SK-N-SH (cell line): ENCODE results near the gene CCDC27.

Experiments used
- CTCF ChIP-seq: fragments of 200-600 bp; sonication (generic); IDR thresholded peaks from 2 replicates; pipeline ENCODE4 v1.6.1; 2017; ENCODE audit warnings: antibody characterized with exemption, mild to moderate bottlenecking, moderate library complexity
- EP300 ChIP-seq, 2 experiments: IDR thresholded peaks; 2 replicates each; pipeline versions ENCODE4 v1.4.0 to v1.6.1; 2012; ENCODE audit warnings: borderline replicate concordance in 1 of 2, low read depth in 1 of 2, low read length in 1 of 2
- EZH2phosphoT487 ChIP-seq: fragments of 200-600 bp; sonication (generic); IDR thresholded peaks from 2 replicates; pipeline ENCODE4 v1.6.1; 2017; ENCODE audit warnings: low read depth, mixed run types, mild to moderate bottlenecking, antibody characterized with exemption, moderate library complexity, borderline replicate concordance
- FOXJ3 ChIP-seq: sonication (generic); formaldehyde crosslinking; IDR thresholded peaks from 2 replicates; pipeline ENCODE4 v1.5.1; 2020; ENCODE audit warnings: mild to moderate bottlenecking, missing genetic modification reagents
- GABPA ChIP-seq: IDR thresholded peaks from 2 replicates; pipeline ENCODE4 v1.4.0; 2012; ENCODE audit warnings: low read depth, mild to moderate bottlenecking
- GATA2 ChIP-seq: sonication (generic); formaldehyde crosslinking; IDR thresholded peaks from 2 replicates; pipeline ENCODE4 v1.5.0; 2020; ENCODE audit warnings: mild to moderate bottlenecking, missing genetic modification reagents
- IRF3 ChIP-seq: fragments of 150-350 bp; IDR thresholded peaks from 2 replicates; pipeline ENCODE4 v1.6.1; 2016; ENCODE audit warnings: mild to moderate bottlenecking, low read depth, low read length
- POLR2AphosphoS5 ChIP-seq: IDR thresholded peaks from 2 replicates; pipeline ENCODE4 v1.6.1; 2012; ENCODE audit warnings: low read depth, low read length
- RAD21 ChIP-seq: IDR thresholded peaks from 2 replicates; pipeline ENCODE4 v1.6.1; 2012; ENCODE audit warnings: mild to moderate bottlenecking, low read length
- RFX5 ChIP-seq: IDR thresholded peaks from 2 replicates; pipeline ENCODE4 v1.6.1; 2012; ENCODE audit warnings: mild to moderate bottlenecking, improper control_type of control experiment, low read length
- SIN3A ChIP-seq: IDR thresholded peaks from 2 replicates; pipeline ENCODE4 v1.6.1; 2012; ENCODE audit warnings: low read depth, mild to moderate bottlenecking, low read length, moderate library complexity, borderline replicate concordance
- SMC3 ChIP-seq: IDR thresholded peaks from 2 replicates; pipeline ENCODE4 v1.6.1; 2012; ENCODE audit warnings: low read depth, low read length, improper control_type of control experiment
- TAF1 ChIP-seq: IDR thresholded peaks from 2 replicates; pipeline ENCODE4 v1.6.1; 2012; ENCODE audit warnings: low read depth, mild to moderate bottlenecking, low read length, moderate library complexity, borderline replicate concordance
- YY1 ChIP-seq: IDR thresholded peaks from 2 replicates; pipeline ENCODE4 v1.4.0; 2012; ENCODE audit warnings: low read depth, mild to moderate bottlenecking

DNA sequence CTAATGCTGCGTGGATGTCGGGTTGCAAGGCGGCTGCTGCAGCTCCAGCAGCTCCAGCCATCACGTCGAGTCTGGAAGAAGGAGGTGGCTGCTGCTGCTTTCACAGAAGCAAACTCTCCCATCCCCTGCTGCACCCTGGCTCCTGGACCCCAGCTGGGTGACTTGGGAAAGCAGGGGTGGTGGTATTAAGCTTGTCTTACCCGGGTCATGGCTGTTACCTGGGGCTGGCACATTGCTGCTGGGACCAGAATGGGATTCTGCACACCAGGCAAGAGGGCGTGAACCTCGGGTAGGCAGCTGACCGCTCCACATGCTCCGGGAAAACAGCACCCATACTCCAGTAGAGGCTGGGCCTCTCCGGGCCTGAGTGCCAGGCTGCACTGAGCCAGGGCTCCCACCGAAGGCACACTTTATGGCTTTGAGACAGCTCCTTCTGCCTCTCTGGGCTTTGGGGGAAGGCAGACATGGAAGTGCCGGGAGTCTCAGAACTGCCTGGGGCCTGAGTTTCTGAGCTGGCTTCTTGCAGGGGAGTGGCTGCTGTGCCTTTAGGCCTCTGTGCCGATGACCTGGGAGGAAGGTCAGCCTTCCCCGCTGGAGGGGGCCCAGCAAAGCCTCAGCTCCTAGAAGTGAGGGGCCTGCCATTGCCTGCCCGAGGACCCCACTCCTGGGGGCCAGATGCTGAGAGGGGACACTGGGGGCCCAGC is 21.5 kb downstream of the CCDC27 start:
- TF ChIP-seq CTCF (no peak), GABPA (no peak), RFX5 (no peak), POLR2AphosphoS5 (no peak), SMC3 (no peak), RAD21 (no peak), EZH2phosphoT487 (no peak), SIN3A (no peak), IRF3 (no peak), EP300 (IDR thresholded peaks at IDR 0.05; ENCODE audit: borderline replicate concordance in 1 of 2, low read depth in 1 of 2, low read length in 1 of 2) (no peak), YY1 (no peak), FOXJ3 (CRISPR knock-in tag) (no peak), TAF1 (no peak), GATA2 (no peak)
